ENCODE data around the gene WTAP.

Gene WTAP

GRCh38 chr6:159754401-159754800 is 27.1 kb downstream of the WTAP start:
- no peak overlapping the region for H3K9ac ChIP-seq (ENCODE audit: low read depth, low read length)
- no peak overlapping the region for H3K4me3 ChIP-seq (ENCODE audit: low read length)
- H3K36me3 ChIP-seq (ENCODE audit: insufficient read depth, low read length), result peaks cover 95% of the 10 kb centered on the region
- no peaks in the 10 kb centered on the region for H3K27me3 ChIP-seq (ENCODE audit: insufficient read depth, low read length)
- no peaks in the 10 kb centered on the region; the same call in 1 of the 2 replicates for H3K4me1 ChIP-seq (ENCODE audit: insufficient read depth, low read length)
- 98% methylated on average over 2 of the region's 2 CpGs for WGBS
- H3K9me3 ChIP-seq (ENCODE audit: insufficient read depth, low read depth, low read length), result no peaks in the 10 kb centered on the region
- H3K27ac ChIP-seq (ENCODE audit: low read depth, low read length), result no peak overlapping the region

GRCh38 chr6:159754959-159755914 is 27.9 kb downstream of the WTAP start:
- H3K4me1 ChIP-seq (ENCODE audit: insufficient read depth, low read length), result peaks cover 8% of the 10 kb centered on the region; the same call in 1 of the 2 replicates
- H3K36me3 ChIP-seq (ENCODE audit: insufficient read depth, low read length), result peaks cover 87% of the 10 kb centered on the region
- H3K27me3 ChIP-seq (ENCODE audit: insufficient read depth, low read length), result no peaks in the 10 kb centered on the region
- no peak overlapping the region for H3K4me3 ChIP-seq (ENCODE audit: low read length)
- H3K9ac ChIP-seq (ENCODE audit: low read depth, low read length), result no peak overlapping the region
- WGBS, result 97% methylated on average over 12 of the region's 15 CpGs
- no peak overlapping the region for H3K27ac ChIP-seq (ENCODE audit: low read depth, low read length)
- no peaks in the 10 kb centered on the region for H3K9me3 ChIP-seq (ENCODE audit: insufficient read depth, low read depth, low read length)

- H3K27ac ChIP-seq (ENCODE audit: low read depth, low read length), result no peak overlapping the region
- H3K36me3 ChIP-seq (ENCODE audit: insufficient read depth, low read length), result peaks cover 74% of the 10 kb centered on the region
These were observed 29.2 kb downstream of the WTAP start for GRCh38 chr6:159756508-159756907.

GRCh38 chr6:159758031-159759001 is 31.0 kb downstream of the WTAP start:
- WGBS, result 98% methylated on average over 7 of the region's 7 CpGs
- Histone ChIP-seq H3K9me3 (ENCODE audit: insufficient read depth, low read depth, low read length) (no peaks in the 10 kb centered on the region), H3K4me1 (ENCODE audit: insufficient read depth, low read length) (peaks cover 11% of the 10 kb centered on the region), H3K9ac (ENCODE audit: low read depth, low read length) (no peak overlapping the region), H3K36me3 (ENCODE audit: insufficient read depth, low read length) (peaks cover 62% of the 10 kb centered on the region), H3K27ac (ENCODE audit: low read depth, low read length) (peak overlapping the region; percentile 7; the same call in 1 of the 2 replicates), H3K27me3 (ENCODE audit: insufficient read depth, low read length) (no peaks in the 10 kb centered on the region), H3K4me3 (ENCODE audit: low read length) (no peak overlapping the region)

More at GRCh38 chr6:159756508-159756907, 29.2 kb downstream of the WTAP start:
- Histone ChIP-seq H3K4me1 (ENCODE audit: insufficient read depth, low read length) (peaks cover 11% of the 10 kb centered on the region), H3K9me3 (ENCODE audit: insufficient read depth, low read depth, low read length) (no peaks in the 10 kb centered on the region), H3K9ac (ENCODE audit: low read depth, low read length) (no peak overlapping the region), H3K4me3 (ENCODE audit: low read length) (no peak overlapping the region), H3K27me3 (ENCODE audit: insufficient read depth, low read length) (no peaks in the 10 kb centered on the region)
- 94% methylated on average over 4 of the region's 4 CpGs for WGBS

- Histone ChIP-seq H3K4me1 (ENCODE audit: insufficient read depth, low read length) (peaks cover 11% of the 10 kb centered on the region), H3K9ac (ENCODE audit: low read depth, low read length) (peak overlapping the region; percentile 3; the same call in 1 of the 2 replicates), H3K9me3 (ENCODE audit: insufficient read depth, low read depth, low read length) (no peaks in the 10 kb centered on the region), H3K36me3 (ENCODE audit: insufficient read depth, low read length) (peaks cover 59% of the 10 kb centered on the region), H3K27ac (ENCODE audit: low read depth, low read length) (peak overlapping the region; percentile 99), H3K4me3 (ENCODE audit: low read length) (no peak overlapping the region), H3K27me3 (ENCODE audit: insufficient read depth, low read length) (no peaks in the 10 kb centered on the region)
- 58% methylated on average over 2 of the region's 2 CpGs for WGBS
These were observed 32.3 kb downstream of the WTAP start for GRCh38 chr6:159759645-159760044.

GRCh38 chr6:159760602-159761057 is 33.3 kb downstream of the WTAP start:
- H3K4me3 ChIP-seq (ENCODE audit: low read length), result peak overlapping the region; percentile 62
- no peaks in the 10 kb centered on the region for H3K9me3 ChIP-seq (ENCODE audit: insufficient read depth, low read depth, low read length)
- H3K36me3 ChIP-seq (ENCODE audit: insufficient read depth, low read length), result peaks cover 54% of the 10 kb centered on the region
- WGBS, result 55% methylated on average over 3 of the region's 3 CpGs
- no peaks in the 10 kb centered on the region for H3K27me3 ChIP-seq (ENCODE audit: insufficient read depth, low read length)
- H3K9ac ChIP-seq (ENCODE audit: low read depth, low read length), result peak overlapping the region; percentile 82; the same call in 1 of the 2 replicates
- H3K4me1 ChIP-seq (ENCODE audit: insufficient read depth, low read length), result peaks cover 11% of the 10 kb centered on the region
- peak overlapping the region; percentile 99 for H3K27ac ChIP-seq (ENCODE audit: low read depth, low read length)

- Histone ChIP-seq H3K4me1 (ENCODE audit: insufficient read depth, low read length) (peaks cover 11% of the 10 kb centered on the region), H3K36me3 (ENCODE audit: insufficient read depth, low read length) (peaks cover 54% of the 10 kb centered on the region)
- WGBS, result 64% methylated on average over 45 of the region's 45 CpGs
These were observed 34.0 kb downstream of the WTAP start for GRCh38 chr6:159761129-159761872.

GRCh38 chr6:159761873-159762680 is 34.8 kb downstream of the WTAP start, which contains the start of gene ACAT2:
TSS of gene ACAT2 (plus strand) at chr6:159762045. CDS start at chr6:159762088, 43 bp downstream.
- Histone ChIP-seq H3K4me3 (ENCODE audit: low read length) (peak within 1 kb of the TSS; percentile 95), H3K9ac (ENCODE audit: low read depth, low read length) (peak within 1 kb of the TSS; percentile 94), H3K27me3 (ENCODE audit: insufficient read depth, low read length) (no peaks in the 10 kb centered on the region), H3K4me1 (ENCODE audit: insufficient read depth, low read length) (peaks cover 11% of the 10 kb centered on the region), H3K9me3 (ENCODE audit: insufficient read depth, low read depth, low read length) (no peaks in the 10 kb centered on the region), H3K27ac (ENCODE audit: low read depth, low read length) (peak within 1 kb of the TSS; percentile 99), H3K36me3 (ENCODE audit: insufficient read depth, low read length) (peaks cover 54% of the 10 kb centered on the region)
- 60% methylated on average over 76 of the region's 76 CpGs for WGBS

More at GRCh38 chr6:159761129-159761872, 34.0 kb downstream of the WTAP start:
- H3K9ac ChIP-seq (ENCODE audit: low read depth, low read length), result peak overlapping the region; percentile 82
- H3K4me3 ChIP-seq (ENCODE audit: low read length), result peak overlapping the region; percentile 62
- H3K27ac ChIP-seq (ENCODE audit: low read depth, low read length), result peak overlapping the region; percentile 99
- H3K9me3 ChIP-seq (ENCODE audit: insufficient read depth, low read depth, low read length), result no peaks in the 10 kb centered on the region
- H3K27me3 ChIP-seq (ENCODE audit: insufficient read depth, low read length), result no peaks in the 10 kb centered on the region

GRCh38 chr6:159762681-159763293 is 35.5 kb downstream of the WTAP start:
- Histone ChIP-seq H3K27ac (ENCODE audit: low read depth, low read length) (peak overlapping the region; percentile 59), H3K4me1 (ENCODE audit: insufficient read depth, low read length) (peaks cover 11% of the 10 kb centered on the region), H3K9me3 (ENCODE audit: insufficient read depth, low read depth, low read length) (no peaks in the 10 kb centered on the region), H3K27me3 (ENCODE audit: insufficient read depth, low read length) (no peaks in the 10 kb centered on the region), H3K36me3 (ENCODE audit: insufficient read depth, low read length) (peaks cover 54% of the 10 kb centered on the region), H3K9ac (ENCODE audit: low read depth, low read length) (peak overlapping the region; percentile 94), H3K4me3 (ENCODE audit: low read length) (peak overlapping the region; percentile 95)
- WGBS, result 65% methylated on average over 16 of the region's 16 CpGs
